Testis (tissue), 3 donors: ENCODE results near the gene SUN1. TPM values are rescaled to one million over a fixed set of nuclear protein-coding genes. Genes with fewer than 3 reads are reported as not detected.
A peak's percentile ranks its signal among the peaks of the same experiment; 100 is the strongest.
"Not testable (repeated sequence)": the region's sequence is repeated elsewhere in the genome, so short reads cannot be mapped to it uniquely, and the experiment has no call there.

Source experiments
- DNase-seq: peaks from one replicate; pipeline ENCODE4 v3.0.0-alpha.2; 2019
- H3K27ac ChIP-seq, 2 donors: fragments of 200-600 bp; sonication (generic); one replicate each; pipeline ENCODE4 v1.5.1; 2019
- H3K27me3 ChIP-seq: fragments of 200-600 bp; sonication (generic); one replicate; pipeline ENCODE4 v1.5.1; 2019
- H3K36me3 ChIP-seq: fragments of 200-600 bp; sonication (generic); one replicate; pipeline ENCODE4 v1.5.1; 2017; ENCODE audit warnings: low read depth; ENCODE audit errors: missing control alignments
- H3K4me1 ChIP-seq: fragments of 200-600 bp; sonication (generic); one replicate; pipeline ENCODE4 v1.5.1; 2019
- H3K4me3 ChIP-seq, 2 donors: fragments of 200-600 bp; sonication (generic); one replicate each; pipeline ENCODE4 v1.5.1; 2017 to 2019
- H3K9me3 ChIP-seq: fragments of 200-600 bp; sonication (generic); one replicate; pipeline ENCODE4 v1.5.1; 2017
- CTCF ChIP-seq, 3 experiments: fragments of 450-650 bp in 2 of 3; fragments of 200-600 bp in 1 of 3; sonication (generic) in 1 of 3; IDR thresholded peaks; one replicate each; pipeline ENCODE4 v1.5.1; 2016 to 2019; ENCODE audit warnings: antibody characterized with exemption in 3 of 3, mild to moderate bottlenecking in 2 of 3, moderate library complexity in 1 of 3
- POLR2A ChIP-seq: fragments of 450-650 bp; IDR thresholded peaks from one replicate; pipeline ENCODE4 v1.6.1; 2017; ENCODE audit warnings: antibody characterized with exemption, mild to moderate bottlenecking, moderate library complexity
- WGBS, 2 donors: methylation state at CpG; one replicate each; pipeline ENCODE4 v1.1.5; 2018; 5-methylcytosine and 5-hydroxymethylcytosine counted together
- intact Hi-C: fragments of 100-400 bp; cut with DNase I; formaldehyde crosslinking; loops from one replicate; pipeline ENCODE4 v1.15.1; 2023; ENCODE audit warnings: low total_unique reads
- polyA plus RNA-seq: library from polyadenylated mRNA; stranded (reverse); fragments of 350-450 nt; fragmentation: Illumina TruSeq; extraction: RNeasy Lipid Tissue Mini Kit (QIAGEN cat#74804); gene quantifications from one replicate; pipeline ENCODE4 v1.2.3, GENCODE V29; 2014; ENCODE audit warnings: low read depth, low replicate concordance; ENCODE audit not compliant: insufficient read depth
- total RNA-seq, 2 donors: library from RNA; depleted of rRNA; stranded (reverse); fragments of >200 nt; gene quantifications; one replicate each; pipeline ENCODE4 v1.2.3, GENCODE V29; 2016

SUN1 gene
- total and polyA plus RNA-seq, 3 donors from 2014 or later = 167 to 213 (median 173) TPM

GRCh38 chr7:868189-868486 lies 35.9 kb downstream of the SUN1 start:
- no peaks in the 10 kb centered on the region for H3K4me1 ChIP-seq

GRCh38 chr7:869348-869747 lies 37.1 kb downstream of the SUN1 start:
- intact Hi-C loops = no loop called here
- no peak overlapping the region for H3K4me3 ChIP-seq
- 77 to 81% methylated on average over 14 of the region's 14 CpGs for WGBS, 2 donors
- H3K27me3 ChIP-seq = no peaks in the 10 kb centered on the region
- TF ChIP-seq POLR2A (no peak), CTCF (IDR thresholded peaks at IDR 0.05) (no peak)
- no peak overlapping the region for H3K27ac ChIP-seq
- no peaks in the 10 kb centered on the region for H3K9me3 ChIP-seq
- no peak for DNase-seq
- H3K36me3 ChIP-seq = no peaks in the 10 kb centered on the region
- H3K4me1 ChIP-seq = peaks cover 11% of the 10 kb centered on the region

More at GRCh38 chr7:868189-868486, 35.9 kb downstream of the SUN1 start:
- 87 to 92% methylated on average over 3 to 17 of the region's 17 CpGs for WGBS, 2 donors
- no peak overlapping the region for H3K4me3 ChIP-seq
- H3K27ac ChIP-seq = no peak overlapping the region
- no peak for DNase-seq
- no peaks in the 10 kb centered on the region for H3K9me3 ChIP-seq
- H3K36me3 ChIP-seq = no peaks in the 10 kb centered on the region
- intact Hi-C loops = no loop called here
- H3K27me3 ChIP-seq = no peaks in the 10 kb centered on the region
- no peak for TF ChIP-seq POLR2A
- TF ChIP-seq CTCF (IDR thresholded peaks at IDR 0.05) = no peak

GRCh38 chr7:871900-872537 lies 39.7 kb downstream of the SUN1 start:
- no peak for TF ChIP-seq CTCF (IDR thresholded peaks at IDR 0.05)
- TF ChIP-seq POLR2A = no peak
- Histone ChIP-seq H3K4me3 (no peak overlapping the region), H3K27me3 (no peaks in the 10 kb centered on the region), H3K27ac (peak overlapping the region in 1 of 2 donors; percentile 96), H3K36me3 (no peaks in the 10 kb centered on the region), H3K4me1 (peaks cover 23% of the 10 kb centered on the region), H3K9me3 (no peaks in the 10 kb centered on the region)
- DNase-seq = no peak
- WGBS, 2 donors = 77 to 91% methylated on average over 13 to 14 of the region's 14 CpGs
- intact Hi-C loops = loop anchor here (5.0 kb wide), 1 partner anchor 85 kb away; no protein-coding TSS in a partner anchor

GRCh38 chr7:872685-873084 lies 40.4 kb downstream of the SUN1 start:
- intact Hi-C loops = loop anchor here (5.0 kb wide), 1 partner anchor 85 kb away; no protein-coding TSS in a partner anchor
- not testable (repeated sequence) for H3K4me3 ChIP-seq
- H3K27ac ChIP-seq = peak overlapping the region in 1 of 2 donors; percentile 96

GRCh38 chr7:873367-874002 lies 41.2 kb downstream of the SUN1 start:
- peak; percentile 94 for DNase-seq
- H3K4me1 ChIP-seq = peaks cover 23% of the 10 kb centered on the region

More at GRCh38 chr7:872685-873084, 40.4 kb downstream of the SUN1 start:
- DNase-seq, H3K27me3 ChIP-seq, H3K9me3 ChIP-seq, H3K36me3 ChIP-seq: not testable (repeated sequence)
- 92 to 94% methylated on average over 19 of the region's 19 CpGs for WGBS, 2 donors
- peaks cover 23% of the 10 kb centered on the region for H3K4me1 ChIP-seq

More at GRCh38 chr7:873367-874002, 41.2 kb downstream of the SUN1 start:
- intact Hi-C loops = loop anchor here (5.0 kb wide), 1 partner anchor 86 kb away; no protein-coding TSS in a partner anchor
- Histone ChIP-seq H3K9me3 (no peaks in the 10 kb centered on the region), H3K27me3 (no peaks in the 10 kb centered on the region), H3K4me3 (no peak overlapping the region), H3K36me3 (no peaks in the 10 kb centered on the region), H3K27ac (peak overlapping the region; percentile 68 to 96)
- TF ChIP-seq POLR2A (no peak), CTCF (IDR thresholded peaks at IDR 0.05) (peak; percentile 80 to 93 (median 92))
- WGBS, 2 donors = 31 to 36% methylated on average over 18 of the region's 18 CpGs
